AML-193 (cell line): ENCODE measurements around the gene SLC7A10.
"Not testable (repeated sequence)": the region's sequence is repeated elsewhere in the genome, so short reads cannot be mapped to it uniquely, and the experiment has no call there.

Experiments used
- DNase-seq, 2 experiments: peaks; one replicate each; lab custom pipeline; 2025; lab: John Stamatoyannopoulos, UW

The SLC7A10 gene

GRCh38 chr19:33215438-33216197 is 10.0 kb downstream of the SLC7A10 start:
- DNase-seq: no peak

GRCh38 chr19:33214596-33214995 is 11.1 kb downstream of the SLC7A10 start:
- peak; percentile 8 to 41 for DNase-seq

- DNase-seq: no peak
These were observed 13.0 kb downstream of the SLC7A10 start for GRCh38 chr19:33212436-33213172.

- no peak for DNase-seq
These were observed 13.7 kb downstream of the SLC7A10 start for GRCh38 chr19:33211794-33212435.

GRCh38 chr19:33210266-33210940 is 15.2 kb downstream of the SLC7A10 start:
- no peak for DNase-seq

- not testable (repeated sequence) for DNase-seq
These were observed 15.8 kb downstream of the SLC7A10 start for GRCh38 chr19:33209850-33210230.

GRCh38 chr19:33208904-33209849 is 16.5 kb downstream of the SLC7A10 start:
- no peak for DNase-seq

- no peak for DNase-seq
These were observed 17.2 kb downstream of the SLC7A10 start for GRCh38 chr19:33208371-33208895.

GRCh38 chr19:33207903-33208302 is 17.7 kb downstream of the SLC7A10 start:
- no peak for DNase-seq

GRCh38 chr19:33207040-33207620 is 18.5 kb downstream of the SLC7A10 start:
- DNase-seq: no peak

GRCh38 chr19:33206261-33207039 is 19.2 kb downstream of the SLC7A10 start:
- DNase-seq: no peak

- no peak for DNase-seq
These were observed 20.0 kb downstream of the SLC7A10 start for GRCh38 chr19:33205531-33206260.

- no peak for DNase-seq
These were observed 20.5 kb downstream of the SLC7A10 start for GRCh38 chr19:33205110-33205509.

- no peak for DNase-seq
These were observed 21.3 kb downstream of the SLC7A10 start for GRCh38 chr19:33204136-33204973.

GRCh38 chr19:33203529-33203928 is 22.1 kb downstream of the SLC7A10 start:
- no peak for DNase-seq

GRCh38 chr19:33202546-33203507 is 22.8 kb downstream of the SLC7A10 start:
- no peak for DNase-seq
